HG02642 (cell line): ENCODE results near the gene MGAT4C.

ENCODE experiments used
- ATAC-seq: cut with Tn5 transposase; IDR thresholded peaks from one replicate; pipeline ENCODE4 v1.9.1; 2021; ENCODE audit warnings: mild to moderate bottlenecking; ENCODE audit not compliant: unreplicated experiment, poor library complexity

MGAT4C gene

GRCh38 chr12:86230516-86231146 is 25.6 kb downstream of the MGAT4C start:
- no peak for ATAC-seq

DNA sequence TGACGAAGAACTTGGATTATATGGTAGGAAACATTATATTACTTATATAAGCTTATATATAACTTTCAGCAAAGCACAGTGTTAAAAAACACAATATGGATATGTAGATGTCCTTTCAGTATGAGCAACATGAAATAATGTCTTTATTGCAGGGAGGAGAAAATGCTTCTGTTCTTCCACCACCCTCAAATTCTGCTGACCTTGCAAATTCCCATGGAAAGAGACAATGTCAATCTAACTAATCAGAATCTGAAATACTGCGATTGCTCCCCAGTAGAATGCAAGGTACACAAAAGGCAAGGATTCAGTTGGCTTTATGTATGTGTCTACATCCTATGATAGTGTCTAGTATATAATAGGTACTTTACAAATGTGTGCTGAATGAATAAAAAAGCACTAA is 26.4 kb downstream of the MGAT4C start:
- ATAC-seq, result no peak

DNA sequence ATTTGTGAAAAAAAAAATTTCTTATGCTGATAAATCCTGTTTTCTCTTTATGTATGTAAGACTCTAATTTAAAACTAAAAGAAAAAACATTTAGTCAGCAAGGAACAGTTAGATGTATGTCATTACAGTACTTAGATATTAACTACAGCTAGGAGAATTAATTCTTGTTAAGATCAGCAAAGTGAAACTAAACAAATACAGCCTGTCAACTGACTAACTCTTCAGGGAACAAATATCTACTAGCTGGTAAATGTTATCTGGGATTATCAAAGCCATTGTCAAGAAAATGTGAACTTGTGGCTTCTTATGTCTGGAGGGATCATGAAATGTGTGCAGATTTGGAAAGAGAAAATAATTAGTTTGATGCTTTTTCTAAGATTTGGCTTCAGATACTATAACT is 27.5 kb downstream of the MGAT4C start:
- ATAC-seq, result no peak

GRCh38 chr12:86226481-86226880 is 29.7 kb downstream of the MGAT4C start:
- no peak for ATAC-seq

GRCh38 chr12:86216591-86216990 is 39.6 kb downstream of the MGAT4C start:
- no peak for ATAC-seq

DNA sequence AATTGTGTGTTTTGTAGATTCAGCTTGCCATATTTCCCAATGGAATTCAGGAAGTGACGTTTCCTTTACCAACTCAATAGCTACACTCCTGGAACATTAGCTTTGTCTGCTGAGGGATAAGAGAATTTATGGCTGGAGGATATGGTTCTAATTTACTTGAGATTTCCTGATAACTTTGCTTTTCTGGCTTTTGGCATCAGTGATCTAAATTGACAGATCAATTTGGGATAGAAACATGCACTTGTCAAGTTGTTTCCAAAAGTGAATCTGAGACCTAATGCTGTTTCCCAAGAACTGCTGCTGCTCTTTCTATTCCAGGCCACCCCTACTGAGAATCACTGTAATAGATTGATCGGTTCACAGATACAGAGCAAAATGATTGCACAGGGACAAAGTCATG is 43.2 kb downstream of the MGAT4C start:
- no peak for ATAC-seq

- no peak for ATAC-seq
These were observed 57.3 kb downstream of the MGAT4C start for GRCh38 chr12:86198696-86199444.

- no peak for ATAC-seq
These were observed 59.7 kb downstream of the MGAT4C start for GRCh38 chr12:86196465-86196864.

- ATAC-seq, result no peak
These were observed 61.5 kb downstream of the MGAT4C start for GRCh38 chr12:86194721-86195120.

GRCh38 chr12:86193931-86194330 is 62.3 kb downstream of the MGAT4C start:
- ATAC-seq, result no peak

- no peak for ATAC-seq
These were observed 68.0 kb downstream of the MGAT4C start for GRCh38 chr12:86188226-86188625.

GRCh38 chr12:86186449-86186848 is 69.7 kb downstream of the MGAT4C start:
- no peak for ATAC-seq

- no peak for ATAC-seq
These were observed 76.3 kb downstream of the MGAT4C start for GRCh38 chr12:86179855-86180254.

- ATAC-seq, result no peak
These were observed 82.0 kb downstream of the MGAT4C start for GRCh38 chr12:86174188-86174587.

GRCh38 chr12:86172913-86173443 is 83.2 kb downstream of the MGAT4C start:
- no peak for ATAC-seq

GRCh38 chr12:86170051-86170450 is 86.1 kb downstream of the MGAT4C start:
- no peak for ATAC-seq

- no peak for ATAC-seq
These were observed 97.2 kb downstream of the MGAT4C start for GRCh38 chr12:86158956-86159355.

GRCh38 chr12:86154620-86155019 is 101.6 kb downstream of the MGAT4C start:
- ATAC-seq, result no peak

- no peak for ATAC-seq
These were observed 107.6 kb downstream of the MGAT4C start for GRCh38 chr12:86148612-86149011.

DNA sequence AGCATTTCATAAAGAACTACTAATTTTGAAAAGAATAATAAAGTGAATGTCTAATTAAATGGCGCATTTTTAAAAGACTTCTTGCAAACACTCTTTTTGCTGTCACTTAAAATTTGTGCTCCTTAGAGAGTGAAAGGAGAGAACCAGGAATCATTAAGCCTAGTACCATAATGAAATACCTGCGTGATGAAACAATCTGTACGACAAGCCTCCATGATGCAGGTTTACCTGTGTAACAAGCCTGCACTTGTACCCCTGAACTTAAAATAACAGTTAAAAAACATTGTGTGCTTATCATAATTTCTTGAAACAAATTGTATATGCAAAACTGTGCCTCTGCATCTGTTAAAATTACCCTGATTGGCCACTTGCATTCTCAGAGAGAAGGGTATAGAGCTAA is 108.1 kb downstream of the MGAT4C start:
- ATAC-seq, result no peak

GRCh38 chr12:86145156-86145555 is 111.0 kb downstream of the MGAT4C start:
- ATAC-seq, result no peak

- no peak for ATAC-seq
These were observed 113.0 kb downstream of the MGAT4C start for GRCh38 chr12:86143162-86143561.
